Skeletal muscle satellite cell (primary cell): ENCODE results near the gene PRKAG2.
"Not testable (repeated sequence)": the region's sequence is repeated elsewhere in the genome, so short reads cannot be mapped to it uniquely, and the experiment has no call there.

Experiments used
- H3K27me3 ChIP-seq: 2 replicates; pipeline ENCODE4 v1.7.0; 2013; ENCODE audit warnings: low read length; ENCODE audit not compliant: control insufficient read depth, insufficient read depth
- H3K36me3 ChIP-seq: 2 replicates; pipeline ENCODE4 v1.7.0; 2013; ENCODE audit warnings: mild to moderate bottlenecking, control low read depth, low read length; ENCODE audit not compliant: insufficient read depth
- H3K4me1 ChIP-seq: 2 replicates; pipeline ENCODE4 v1.7.0; 2013; ENCODE audit warnings: low read length; ENCODE audit not compliant: control insufficient read depth, insufficient read depth
- H3K4me2 ChIP-seq: 2 replicates; pipeline ENCODE4 v1.7.0; 2013; ENCODE audit warnings: mild to moderate bottlenecking, low read length
- H3K4me3 ChIP-seq: 2 replicates; pipeline ENCODE4 v1.7.0; 2013; ENCODE audit warnings: low read length
- H3K9ac ChIP-seq: 2 replicates; pipeline ENCODE4 v1.7.0; 2013; ENCODE audit warnings: mild to moderate bottlenecking, low read depth, low read length, moderate library complexity
- H3K9me3 ChIP-seq: replicated peaks from 2 replicates; pipeline ENCODE4 v1.7.0; 2013; ENCODE audit warnings: mild to moderate bottlenecking, control low read depth, low read length

Gene PRKAG2

GRCh38 chr7:151835636-151836035 lies 41.3 kb downstream of the PRKAG2 start:
- H3K4me3 ChIP-seq, result no peak overlapping the region
- H3K9ac ChIP-seq, result no peak overlapping the region
- H3K9me3 ChIP-seq, result no peaks in the 10 kb centered on the region
- H3K36me3 ChIP-seq, result no peaks in the 10 kb centered on the region
- H3K27me3 ChIP-seq, result peaks cover 30% of the 10 kb centered on the region
- H3K4me1 ChIP-seq, result no peaks in the 10 kb centered on the region
- H3K4me2 ChIP-seq, result no peak overlapping the region

GRCh38 chr7:151834271-151835035 lies 42.5 kb downstream of the PRKAG2 start:
- H3K9me3 ChIP-seq, result no peaks in the 10 kb centered on the region
- no peaks in the 10 kb centered on the region for H3K36me3 ChIP-seq
- no peaks in the 10 kb centered on the region for H3K4me1 ChIP-seq
- H3K4me2 ChIP-seq, result no peak overlapping the region
- H3K4me3 ChIP-seq, result no peak overlapping the region
- no peak overlapping the region for H3K9ac ChIP-seq
- H3K27me3 ChIP-seq, result peaks cover 30% of the 10 kb centered on the region

- Histone ChIP-seq H3K4me2 (no peak overlapping the region), H3K36me3 (no peaks in the 10 kb centered on the region), H3K9ac (no peak overlapping the region), H3K9me3 (no peaks in the 10 kb centered on the region), H3K4me3 (no peak overlapping the region), H3K4me1 (no peaks in the 10 kb centered on the region), H3K27me3 (peaks cover 35% of the 10 kb centered on the region)
Observed at GRCh38 chr7:151833691-151834090, 43.2 kb downstream of the PRKAG2 start.

- Histone ChIP-seq H3K4me2 (no peak overlapping the region), H3K9me3 (no peaks in the 10 kb centered on the region), H3K9ac (no peak overlapping the region), H3K36me3 (no peaks in the 10 kb centered on the region), H3K4me1 (no peaks in the 10 kb centered on the region), H3K27me3 (peaks cover 40% of the 10 kb centered on the region), H3K4me3 (no peak overlapping the region)
Observed at GRCh38 chr7:151833213-151833651, 43.7 kb downstream of the PRKAG2 start.

GRCh38 chr7:151832656-151833055 lies 44.3 kb downstream of the PRKAG2 start:
- Histone ChIP-seq H3K4me1 (no peaks in the 10 kb centered on the region), H3K9ac (no peak overlapping the region), H3K9me3 (no peaks in the 10 kb centered on the region), H3K4me3 (no peak overlapping the region), H3K36me3 (no peaks in the 10 kb centered on the region), H3K4me2 (no peak overlapping the region), H3K27me3 (peaks cover 42% of the 10 kb centered on the region)

GRCh38 chr7:151832138-151832537 lies 44.8 kb downstream of the PRKAG2 start:
- Histone ChIP-seq H3K4me1 (no peaks in the 10 kb centered on the region), H3K27me3 (peaks cover 45% of the 10 kb centered on the region), H3K9ac (no peak overlapping the region), H3K9me3 (no peaks in the 10 kb centered on the region), H3K4me3 (no peak overlapping the region), H3K4me2 (no peak overlapping the region), H3K36me3 (no peaks in the 10 kb centered on the region)

- Histone ChIP-seq H3K36me3 (no peaks in the 10 kb centered on the region), H3K4me1 (no peaks in the 10 kb centered on the region), H3K4me2 (no peak overlapping the region), H3K4me3 (no peak overlapping the region), H3K9ac (no peak overlapping the region), H3K9me3 (no peaks in the 10 kb centered on the region), H3K27me3 (peaks cover 47% of the 10 kb centered on the region)
Observed at GRCh38 chr7:151831606-151832005, 45.3 kb downstream of the PRKAG2 start.

GRCh38 chr7:151830121-151830830 lies 46.6 kb downstream of the PRKAG2 start:
- no peaks in the 10 kb centered on the region for H3K36me3 ChIP-seq
- no peaks in the 10 kb centered on the region for H3K9me3 ChIP-seq
- H3K9ac ChIP-seq, result no peak overlapping the region
- H3K4me2 ChIP-seq, result no peak overlapping the region
- no peaks in the 10 kb centered on the region for H3K4me1 ChIP-seq
- peaks cover 46% of the 10 kb centered on the region for H3K27me3 ChIP-seq
- H3K4me3 ChIP-seq, result no peak overlapping the region

GRCh38 chr7:151829707-151830106 lies 47.2 kb downstream of the PRKAG2 start:
- Histone ChIP-seq H3K9ac (no peak overlapping the region), H3K4me3 (no peak overlapping the region), H3K27me3 (peaks cover 50% of the 10 kb centered on the region), H3K36me3 (no peaks in the 10 kb centered on the region), H3K9me3 (no peaks in the 10 kb centered on the region), H3K4me2 (no peak overlapping the region), H3K4me1 (no peaks in the 10 kb centered on the region)

GRCh38 chr7:151827620-151828019 lies 49.3 kb downstream of the PRKAG2 start:
- Histone ChIP-seq H3K9ac (no peak overlapping the region), H3K4me2 (no peak overlapping the region)

GRCh38 chr7:151826316-151826715 lies 50.6 kb downstream of the PRKAG2 start:
- H3K4me2 ChIP-seq, H3K9ac ChIP-seq, H3K4me1 ChIP-seq, H3K9me3 ChIP-seq, H3K4me3 ChIP-seq, H3K36me3 ChIP-seq: not testable (repeated sequence)
- H3K27me3 ChIP-seq, result peaks cover 73% of the 10 kb centered on the region

More at GRCh38 chr7:151827620-151828019, 49.3 kb downstream of the PRKAG2 start:
- no peaks in the 10 kb centered on the region for H3K36me3 ChIP-seq
- H3K9me3 ChIP-seq, result no peaks in the 10 kb centered on the region
- no peak overlapping the region for H3K4me3 ChIP-seq
- H3K4me1 ChIP-seq, result no peaks in the 10 kb centered on the region
- peaks cover 67% of the 10 kb centered on the region for H3K27me3 ChIP-seq

- no peak overlapping the region for H3K4me3 ChIP-seq
- no peaks in the 10 kb centered on the region for H3K4me1 ChIP-seq
- H3K4me2 ChIP-seq, result no peak overlapping the region
- H3K9ac ChIP-seq, result no peak overlapping the region
- H3K36me3 ChIP-seq, result no peaks in the 10 kb centered on the region
- H3K9me3 ChIP-seq, result no peaks in the 10 kb centered on the region
- peaks cover 74% of the 10 kb centered on the region for H3K27me3 ChIP-seq
Observed at GRCh38 chr7:151825721-151826120, 51.2 kb downstream of the PRKAG2 start.
